Right lobe of liver (tissue), 4 donors: ENCODE results near the gene UGT1A1.

ENCODE experiments used
- CTCF ChIP-seq, 4 donors: fragments of 200-600 bp in 3 of 4; fragments of 450-650 bp in 1 of 4; IDR thresholded peaks; one replicate each; pipeline versions ENCODE4 v1.5.1 to v1.8.0; 2016 to 2022; ENCODE audit warnings: antibody characterized with exemption in 4 of 4, mild to moderate bottlenecking in 2 of 4
- POLR2A ChIP-seq: fragments of 450-650 bp; IDR thresholded peaks from one replicate; pipeline ENCODE4 v1.6.1; 2017; ENCODE audit warnings: antibody characterized with exemption, mild to moderate bottlenecking
- donor health status: DM: no; HTN: no; CAD: no.
- donor health status: DM: no; HTN: no; CAD: no.
- donor health status: DM: no; HTN: yes; CAD: no.

GRCh38 chr2:233801357-233802131 is 41.5 kb downstream of the UGT1A1 start:
- TF ChIP-seq CTCF (IDR thresholded peaks at IDR 0.05) (no peak), POLR2A (no peak)
